Stimulated activated naive B cell treated with anti-CD40 and anti-IgM and Interleukin-4, amounts not matched to agents 10 μg/mL and 1 μg/mL and 100 μg/mL, for 72 hours (primary cell): ENCODE data around the gene CCDC77.
"Not testable (repeated sequence)": the region's sequence is repeated elsewhere in the genome, so short reads cannot be mapped to it uniquely, and the experiment has no call there.

Source experiments
- ATAC-seq, 2 donors: fragments of 150-1000 bp; cut with Tn5 transposase; replicated peaks; 2 replicates each; pipeline ENCODE4 v1.10.0; 2021; ENCODE audit warnings: moderate library complexity in 1 of 2
- DNase-seq: peaks from one replicate; pipeline ENCODE4 v3.0.0; 2021
- H3K27ac Mint-ChIP-seq: one replicate; pipeline ENCODE4 v1.8.0; 2022; ENCODE audit warnings: mild to moderate bottlenecking, mixed read lengths
- H3K27me3 Mint-ChIP-seq, 2 donors: one replicate each; pipeline ENCODE4 v1.8.0; 2022; ENCODE audit warnings: mixed read lengths in 2 of 2
- H3K36me3 Mint-ChIP-seq, 2 donors: one replicate each; pipeline ENCODE4 v1.8.0; 2022; ENCODE audit warnings: mixed read lengths in 2 of 2, mild to moderate bottlenecking in 1 of 2
- H3K4me1 Mint-ChIP-seq, 2 donors: one replicate each; pipeline ENCODE4 v1.8.0; 2022; ENCODE audit warnings: mixed read lengths in 2 of 2, mild to moderate bottlenecking in 1 of 2
- H3K4me3 Mint-ChIP-seq, 2 donors: one replicate each; pipeline ENCODE4 v1.8.0; 2022; ENCODE audit warnings: mild to moderate bottlenecking in 2 of 2, mixed read lengths in 2 of 2, moderate library complexity in 1 of 2
- H3K9me3 Mint-ChIP-seq, 2 donors: one replicate each; pipeline ENCODE4 v1.8.0; 2022; ENCODE audit warnings: mixed read lengths in 2 of 2, mild to moderate bottlenecking in 1 of 2

Gene CCDC77

DNA sequence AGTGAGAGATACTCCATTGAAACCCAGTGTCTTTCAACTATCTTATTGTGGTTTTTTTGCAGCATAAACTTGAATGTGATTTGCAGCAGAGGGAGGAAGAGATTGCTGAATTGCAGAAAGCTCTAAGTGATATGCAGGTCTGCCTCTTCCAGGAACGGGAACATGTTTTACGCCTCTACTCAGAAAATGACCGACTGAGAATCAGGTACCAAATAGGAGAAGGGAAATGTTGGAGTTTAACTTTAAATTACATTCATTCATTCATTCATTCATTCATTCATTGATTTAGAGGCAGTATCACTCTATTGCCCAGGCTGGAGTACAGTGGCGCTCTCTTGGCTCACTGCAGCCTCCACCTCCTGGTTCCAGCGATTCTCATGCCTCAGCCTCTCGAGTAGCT is 17.0 kb downstream of the CCDC77 start:
- no peak for DNase-seq
- Mint-ChIP-seq H3K27ac (no peak overlapping the region), H3K36me3 (peaks cover 27 to 44% of the 10 kb centered on the region in 2 donors), H3K27me3 (no peaks in the 10 kb centered on the region), H3K4me1 (peaks cover 0 to 2% of the 10 kb centered on the region in 2 donors), H3K9me3 (no peaks in the 10 kb centered on the region), H3K4me3 (no peak overlapping the region)
- no peak for ATAC-seq

DNA sequence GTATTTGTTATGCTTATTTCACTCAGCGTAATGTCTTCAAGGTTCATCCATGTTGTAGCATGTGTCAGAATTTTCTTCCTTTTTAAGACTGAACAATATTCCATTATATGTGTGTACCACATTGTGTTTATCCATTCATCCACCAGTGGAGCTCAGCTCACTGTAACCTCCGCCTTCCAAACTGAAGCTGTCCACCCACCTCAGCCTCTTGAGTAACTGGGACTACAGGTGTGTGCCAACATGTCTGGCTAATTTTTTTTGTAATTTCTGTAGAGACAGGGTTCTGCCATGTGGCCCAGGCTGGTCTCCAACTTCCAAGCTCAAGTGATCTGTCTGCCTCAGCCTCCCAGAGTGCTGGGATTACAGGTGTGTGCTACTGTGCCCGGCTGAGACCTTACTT is 21.1 kb downstream of the CCDC77 start:
- H3K4me1 Mint-ChIP-seq, result no peaks in the 10 kb centered on the region
- no peaks in the 10 kb centered on the region for H3K9me3 Mint-ChIP-seq
- ATAC-seq, result no peak
- H3K27me3 Mint-ChIP-seq, result no peaks in the 10 kb centered on the region
- DNase-seq, result no peak
- peak overlapping the region; percentile 33 for H3K27ac Mint-ChIP-seq
- no peak overlapping the region for H3K4me3 Mint-ChIP-seq
- H3K36me3 Mint-ChIP-seq, result peaks cover 28 to 38% of the 10 kb centered on the region in 2 donors

DNA sequence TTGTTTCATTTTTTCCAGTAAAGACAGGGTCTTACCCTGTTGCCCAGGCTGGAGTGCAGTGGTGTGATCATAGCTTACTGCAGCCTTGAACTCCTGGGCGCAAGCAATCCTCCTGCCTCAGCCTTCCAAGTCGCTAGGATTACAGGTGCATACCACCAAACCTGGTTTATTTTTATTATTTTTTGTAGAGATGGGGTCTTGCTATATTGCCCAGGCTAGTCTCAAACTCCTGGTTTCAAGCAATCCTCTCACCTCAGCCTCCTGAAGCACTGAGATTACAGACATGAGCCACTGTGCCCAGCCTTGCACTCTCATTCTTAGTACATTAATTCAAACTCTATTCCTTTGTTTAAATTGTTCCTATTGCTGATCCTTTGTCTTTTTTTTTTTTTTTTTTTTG is 34.3 kb downstream of the CCDC77 start:
- H3K36me3 Mint-ChIP-seq, result peaks cover 33 to 55% of the 10 kb centered on the region in 2 donors
- ATAC-seq, H3K27me3 Mint-ChIP-seq, H3K4me1 Mint-ChIP-seq, H3K9me3 Mint-ChIP-seq, H3K4me3 Mint-ChIP-seq, DNase-seq, H3K27ac Mint-ChIP-seq: not testable (repeated sequence)

DNA sequence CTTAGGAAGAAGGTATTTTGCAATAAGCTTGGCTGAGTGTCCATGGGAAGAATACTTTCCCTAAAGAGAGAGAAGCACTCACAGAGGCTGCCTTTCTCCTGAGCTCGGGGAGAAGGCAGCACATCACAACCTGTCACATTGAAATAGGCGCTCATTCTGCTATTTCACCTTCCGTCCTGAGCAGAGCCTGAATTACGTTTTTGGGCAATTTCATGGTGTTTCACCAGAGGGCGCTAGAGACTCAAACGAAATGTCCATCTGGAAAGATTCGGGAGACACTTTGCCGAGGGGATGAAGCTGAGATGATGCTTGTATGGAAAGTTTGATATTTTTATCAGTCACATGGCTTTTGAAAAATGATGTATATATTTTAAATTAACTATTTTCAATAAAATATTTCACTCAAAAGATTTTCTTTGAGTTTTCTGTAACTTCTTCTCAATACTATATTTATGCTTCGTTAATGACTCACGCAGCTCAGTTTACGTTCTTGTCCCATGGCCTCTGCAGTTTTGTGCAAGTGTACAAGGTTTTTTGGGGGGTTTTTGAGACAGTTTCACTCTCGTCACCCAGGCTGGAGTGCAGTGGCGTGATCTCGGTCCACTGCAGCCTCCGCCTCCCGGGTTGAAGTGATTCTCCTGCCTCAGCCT is 40.9 kb downstream of the CCDC77 start:
- no peaks in the 10 kb centered on the region for H3K4me1 Mint-ChIP-seq
- no peaks in the 10 kb centered on the region for H3K27me3 Mint-ChIP-seq
- H3K9me3 Mint-ChIP-seq, result no peaks in the 10 kb centered on the region
- H3K36me3 Mint-ChIP-seq, result peaks cover 9 to 28% of the 10 kb centered on the region in 2 donors
- H3K27ac Mint-ChIP-seq, result no peak overlapping the region
- ATAC-seq (no peak), DNase-seq (no peak)
- H3K4me3 Mint-ChIP-seq, result no peak overlapping the region

GRCh38 chr12:447141-447540 is 45.7 kb downstream of the CCDC77 start:
- H3K36me3 Mint-ChIP-seq, result peaks cover 0 to 2% of the 10 kb centered on the region in 2 donors
- DNase-seq (no peak), ATAC-seq (no peak)
- H3K9me3 Mint-ChIP-seq, result no peaks in the 10 kb centered on the region
- H3K4me3 Mint-ChIP-seq, result no peak overlapping the region
- no peaks in the 10 kb centered on the region for H3K27me3 Mint-ChIP-seq
- no peak overlapping the region for H3K27ac Mint-ChIP-seq
- no peaks in the 10 kb centered on the region for H3K4me1 Mint-ChIP-seq

DNA sequence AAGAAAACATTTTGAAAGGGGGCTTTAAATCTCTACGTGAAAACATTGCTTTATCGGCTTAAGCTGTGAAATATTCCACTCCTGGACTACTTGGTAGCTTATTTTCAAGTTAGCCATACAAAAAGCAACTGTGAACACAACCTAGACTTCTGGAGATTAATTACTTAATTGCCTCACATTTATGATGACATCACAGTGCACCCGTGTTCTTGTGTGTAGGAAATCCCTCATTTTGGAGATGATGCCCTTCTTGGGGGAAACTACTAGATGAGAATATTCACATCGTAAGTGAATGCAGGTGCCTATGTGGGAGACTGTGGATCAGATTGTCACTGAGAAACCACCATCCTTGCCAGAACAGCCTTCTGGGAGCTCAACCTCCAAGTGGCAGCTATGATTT is 47.8 kb downstream of the CCDC77 start:
- Mint-ChIP-seq H3K36me3 (no peaks in the 10 kb centered on the region), H3K27ac (no peak overlapping the region), H3K9me3 (no peaks in the 10 kb centered on the region), H3K4me1 (peaks cover 0 to 2% of the 10 kb centered on the region in 2 donors), H3K4me3 (no peak overlapping the region), H3K27me3 (no peaks in the 10 kb centered on the region)
- ATAC-seq (no peak), DNase-seq (no peak)

DNA sequence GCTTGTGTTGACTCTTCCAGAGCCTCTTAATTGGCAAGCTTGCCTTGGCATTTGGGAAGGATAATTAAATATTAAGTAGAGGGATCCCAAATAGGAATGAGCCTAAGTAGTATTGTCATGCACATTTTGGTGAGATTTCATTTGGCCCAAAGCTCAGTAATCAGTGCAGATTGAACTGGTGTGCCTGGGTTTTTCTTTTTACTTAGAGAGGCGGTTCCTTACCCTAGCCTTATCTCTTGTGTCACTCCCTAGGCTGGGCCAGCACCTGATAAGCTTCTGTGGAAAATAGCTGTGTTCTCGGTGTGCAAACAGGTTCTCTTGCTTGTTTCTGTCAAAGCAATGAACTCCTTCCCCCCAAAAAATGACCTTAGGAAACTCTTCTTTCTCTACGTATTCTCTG is 49.0 kb downstream of the CCDC77 start:
- ATAC-seq (no peak), DNase-seq (no peak)
- Mint-ChIP-seq H3K27ac (no peak overlapping the region), H3K36me3 (no peaks in the 10 kb centered on the region), H3K9me3 (no peaks in the 10 kb centered on the region), H3K4me1 (peaks cover 0 to 2% of the 10 kb centered on the region in 2 donors), H3K4me3 (no peak overlapping the region), H3K27me3 (no peaks in the 10 kb centered on the region)

DNA sequence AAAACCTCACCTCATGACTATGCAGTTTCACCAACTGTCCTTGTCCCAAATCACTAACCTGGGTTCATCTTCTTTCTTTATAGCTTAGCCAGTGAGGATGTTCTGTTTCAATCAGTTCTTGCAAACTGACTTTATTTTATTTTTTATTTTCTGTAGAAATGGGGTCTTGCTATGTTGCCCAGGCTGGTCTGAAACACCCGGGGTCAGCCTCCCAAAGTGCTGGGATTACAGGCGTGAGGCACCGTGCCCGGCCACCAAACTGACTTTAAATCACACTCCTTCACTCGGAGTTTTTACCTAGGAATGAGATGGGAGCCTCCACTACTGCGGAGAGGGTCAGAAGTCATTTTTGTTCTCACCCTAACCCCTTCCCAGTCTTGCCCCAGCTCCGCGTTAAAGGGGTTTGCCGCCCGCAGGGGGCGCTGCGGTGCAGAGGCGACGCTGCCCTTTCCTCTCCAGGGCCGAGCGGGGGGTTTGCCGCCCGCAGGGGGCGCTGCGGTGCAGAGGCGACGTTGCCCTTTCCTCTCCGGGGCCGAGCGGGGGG is 51.3 kb downstream of the CCDC77 start:
- Mint-ChIP-seq H3K27ac (no peak overlapping the region), H3K9me3 (no peaks in the 10 kb centered on the region), H3K27me3 (peaks cover 2 to 4% of the 10 kb centered on the region in 2 donors), H3K36me3 (no peaks in the 10 kb centered on the region), H3K4me3 (no peak overlapping the region), H3K4me1 (peaks cover 0 to 2% of the 10 kb centered on the region in 2 donors)
- peak in 1 of 2 donors; percentile 63 for ATAC-seq
- peak; percentile 29 for DNase-seq

GRCh38 chr12:454833-455232 is 53.4 kb downstream of the CCDC77 start:
- peaks cover 0 to 4% of the 10 kb centered on the region in 2 donors for H3K4me1 Mint-ChIP-seq
- peaks cover 17 to 20% of the 10 kb centered on the region in 2 donors for H3K27me3 Mint-ChIP-seq
- no peak overlapping the region for H3K4me3 Mint-ChIP-seq
- H3K9me3 Mint-ChIP-seq, result no peaks in the 10 kb centered on the region
- no peaks in the 10 kb centered on the region for H3K36me3 Mint-ChIP-seq
- peak; percentile 36 to 38 for ATAC-seq
- no peak for DNase-seq
- H3K27ac Mint-ChIP-seq, result no peak overlapping the region

DNA sequence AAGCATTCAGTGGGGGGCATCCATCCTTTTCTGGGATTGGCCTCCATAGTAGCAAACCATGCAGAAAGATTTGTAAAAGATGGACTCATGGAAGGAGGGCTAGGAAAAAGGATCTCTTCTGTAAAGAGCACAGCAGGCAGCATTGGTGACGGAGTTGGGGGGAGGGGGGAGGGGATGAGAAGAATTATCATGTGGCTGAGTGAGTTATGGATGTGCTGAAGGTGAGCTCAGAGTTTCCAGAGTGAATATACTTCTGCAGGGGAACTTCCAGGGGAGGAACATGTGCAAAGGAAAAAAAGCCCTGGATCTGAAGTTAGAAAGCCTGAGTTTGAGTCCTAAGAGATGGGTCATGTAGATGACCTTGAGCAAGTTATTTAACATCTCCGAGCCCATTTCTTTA is 54.4 kb downstream of the CCDC77 start:
- no peak for DNase-seq
- no peak overlapping the region for H3K27ac Mint-ChIP-seq
- H3K27me3 Mint-ChIP-seq, result peaks cover 18 to 21% of the 10 kb centered on the region in 2 donors
- H3K9me3 Mint-ChIP-seq, result no peaks in the 10 kb centered on the region
- no peak for ATAC-seq
- H3K4me1 Mint-ChIP-seq, result peaks cover 2 to 4% of the 10 kb centered on the region in 2 donors
- no peak overlapping the region for H3K4me3 Mint-ChIP-seq
- no peaks in the 10 kb centered on the region for H3K36me3 Mint-ChIP-seq

DNA sequence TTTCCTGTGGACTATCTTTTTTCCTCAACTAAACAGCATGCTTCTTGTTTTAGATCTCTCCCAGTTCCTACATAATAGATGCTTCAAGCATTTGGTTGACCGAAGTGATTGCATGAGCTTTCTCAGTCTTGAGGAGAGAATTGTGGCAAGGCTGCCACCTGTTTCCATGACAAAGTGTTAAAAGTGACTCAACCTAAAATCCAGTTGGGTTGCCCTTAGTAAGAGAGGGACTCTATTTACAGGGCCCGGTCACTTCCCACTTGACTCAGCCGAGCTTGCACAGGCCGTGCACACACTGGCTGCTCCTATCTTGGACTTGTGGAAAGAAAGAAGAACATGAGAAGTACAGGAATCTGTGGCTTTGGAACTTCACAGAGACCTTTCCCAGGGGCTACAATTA is 56.2 kb downstream of the CCDC77 start:
- no peaks in the 10 kb centered on the region for H3K9me3 Mint-ChIP-seq
- peaks cover 36 to 40% of the 10 kb centered on the region in 2 donors for H3K27me3 Mint-ChIP-seq
- ATAC-seq, result no peak
- no peak overlapping the region for H3K27ac Mint-ChIP-seq
- H3K4me1 Mint-ChIP-seq, result peaks cover 6% of the 10 kb centered on the region in 2 donors
- H3K4me3 Mint-ChIP-seq, result no peak overlapping the region
- peaks cover 0 to 3% of the 10 kb centered on the region in 2 donors for H3K36me3 Mint-ChIP-seq
- DNase-seq, result no peak

DNA sequence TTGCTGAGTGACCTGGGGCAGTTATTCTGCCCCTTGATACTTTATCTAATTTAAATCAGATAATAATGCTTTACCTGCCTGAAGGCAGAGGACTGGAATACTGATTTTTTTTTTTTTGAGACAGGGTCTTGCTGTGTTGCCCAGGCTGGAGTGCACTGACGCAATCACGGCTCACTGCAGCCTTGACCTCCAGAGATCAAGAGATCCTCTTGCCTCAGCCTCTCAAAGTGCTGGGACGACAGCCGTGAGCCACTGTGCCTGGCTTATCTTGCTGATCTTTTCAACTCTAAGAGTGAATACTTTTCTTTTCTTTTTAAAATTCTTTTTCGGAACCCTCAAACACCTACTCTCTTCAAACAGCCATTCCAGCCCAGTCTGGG is 57.6 kb downstream of the CCDC77 start:
- no peak for DNase-seq
- peaks cover 6% of the 10 kb centered on the region in 2 donors for H3K4me1 Mint-ChIP-seq
- no peak for ATAC-seq
- H3K9me3 Mint-ChIP-seq, result no peaks in the 10 kb centered on the region
- peaks cover 0 to 3% of the 10 kb centered on the region in 2 donors for H3K36me3 Mint-ChIP-seq
- peak overlapping the region; percentile 58 to 62 for H3K4me3 Mint-ChIP-seq
- peaks cover 46 to 52% of the 10 kb centered on the region in 2 donors for H3K27me3 Mint-ChIP-seq
- H3K27ac Mint-ChIP-seq, result no peak overlapping the region

DNA sequence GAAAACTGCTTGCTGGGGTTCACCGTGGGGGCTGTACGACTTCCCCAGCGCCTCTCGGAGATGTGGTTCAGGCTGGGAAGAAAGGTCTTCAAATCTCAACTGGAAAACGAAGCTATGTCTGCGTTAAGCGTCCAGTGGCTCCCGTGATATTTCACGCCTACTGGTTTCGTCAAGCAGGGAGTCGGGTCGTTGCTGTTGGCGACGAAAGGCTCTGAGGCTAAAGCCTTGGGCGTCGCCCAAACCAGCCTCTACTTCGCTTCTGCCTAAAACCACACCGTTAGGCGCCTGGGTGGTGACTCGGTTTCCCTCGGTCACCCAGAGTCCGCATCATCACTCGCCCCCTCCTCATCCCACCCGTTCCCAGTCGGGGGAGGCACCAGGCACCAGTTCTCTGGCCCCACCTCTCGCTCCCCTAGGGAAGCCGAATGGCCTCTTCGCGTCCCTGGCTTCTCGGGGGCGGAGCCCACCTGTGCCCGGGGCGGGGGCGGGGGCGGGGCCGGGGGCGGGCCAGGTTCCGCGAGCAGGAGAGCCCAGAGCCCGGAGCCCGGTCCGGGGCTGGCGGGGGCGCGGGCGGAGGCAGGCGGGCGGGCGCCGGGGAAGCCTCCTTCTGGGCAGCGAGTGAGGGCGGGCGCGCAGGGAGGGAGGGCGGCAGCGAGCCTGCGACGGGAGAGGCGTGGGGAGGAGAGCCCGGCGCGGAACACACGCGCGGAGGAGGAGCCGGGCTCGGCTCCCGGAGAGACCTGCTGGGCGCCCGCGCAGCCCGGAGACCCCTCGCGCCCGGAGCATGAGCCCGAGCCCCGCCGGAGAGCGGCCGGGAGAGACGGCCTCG is 58.2 kb downstream of the CCDC77 start, which contains the start of gene B4GALNT3:
Gene B4GALNT3 (plus strand): TSS at position 510 of the 829 bp plus-strand sequence. CDS start 438 bp downstream, outside the sequence.
- DNase-seq (no peak), ATAC-seq (peak; percentile 62 to 72)
- Mint-ChIP-seq H3K36me3 (peaks cover 0 to 3% of the 10 kb centered on the region in 2 donors), H3K27me3 (peaks cover 46 to 54% of the 10 kb centered on the region in 2 donors), H3K4me3 (peak within 1 kb of the TSS; percentile 78 to 81), H3K4me1 (peaks cover 6% of the 10 kb centered on the region in 2 donors), H3K27ac (no peak within 1 kb of the TSS), H3K9me3 (no peaks in the 10 kb centered on the region)
